HG02885 (cell line): ENCODE data around the gene NKAIN4.

ENCODE experiments used
- ATAC-seq: cut with Tn5 transposase; IDR thresholded peaks from one replicate; pipeline ENCODE4 v1.9.1; 2021; ENCODE audit warnings: mild to moderate bottlenecking; ENCODE audit not compliant: unreplicated experiment, poor library complexity

Gene NKAIN4

GRCh38 chr20:63241272-63241671, 13.0 kb downstream of the NKAIN4 start:
- ATAC-seq, result no peak

DNA sequence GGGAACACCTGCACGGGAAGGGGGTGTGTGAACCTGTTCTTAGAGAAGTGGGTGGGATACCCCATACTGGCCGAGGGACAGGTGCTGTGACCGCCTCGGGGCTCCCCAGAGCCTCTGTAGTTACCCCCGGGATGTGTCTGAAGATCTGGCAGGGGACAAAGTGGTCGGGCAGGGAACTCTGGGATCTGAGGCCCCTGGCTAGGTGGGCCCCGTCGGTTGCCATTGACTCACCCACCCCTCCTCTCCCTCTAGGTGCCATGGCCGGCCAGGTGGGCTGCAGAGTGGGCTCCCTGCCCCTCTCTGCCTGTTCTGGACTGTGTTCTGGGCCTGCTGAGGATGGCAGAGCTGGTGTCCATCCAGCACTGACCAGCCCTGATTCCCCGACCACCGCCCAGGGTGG, 14.3 kb downstream of the NKAIN4 start:
- ATAC-seq, result no peak

- ATAC-seq, result no peak
These were observed 14.8 kb downstream of the NKAIN4 start for GRCh38 chr20:63239431-63239830.

GRCh38 chr20:63238514-63239125, 15.6 kb downstream of the NKAIN4 start:
- no peak for ATAC-seq

DNA sequence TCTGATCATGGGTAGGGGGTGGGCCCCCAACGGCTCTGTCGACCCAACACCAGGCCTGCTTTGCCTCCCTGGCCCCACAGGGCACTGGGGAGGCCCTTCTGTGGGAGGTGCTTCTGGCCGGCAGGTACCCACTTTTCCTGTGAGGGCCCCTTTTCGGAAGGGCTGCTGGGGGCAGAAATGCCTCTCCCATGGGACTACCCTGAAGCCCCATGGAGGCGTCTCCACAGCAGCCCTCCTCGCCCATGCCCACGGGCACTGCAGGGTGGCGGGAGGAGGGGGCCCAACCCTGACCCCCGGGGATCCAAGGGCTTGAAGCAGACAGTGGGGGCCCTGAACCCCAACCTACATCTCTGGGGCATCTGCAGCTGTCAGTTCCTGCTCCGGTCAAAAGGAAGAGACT, 16.2 kb downstream of the NKAIN4 start:
- ATAC-seq, result no peak

DNA sequence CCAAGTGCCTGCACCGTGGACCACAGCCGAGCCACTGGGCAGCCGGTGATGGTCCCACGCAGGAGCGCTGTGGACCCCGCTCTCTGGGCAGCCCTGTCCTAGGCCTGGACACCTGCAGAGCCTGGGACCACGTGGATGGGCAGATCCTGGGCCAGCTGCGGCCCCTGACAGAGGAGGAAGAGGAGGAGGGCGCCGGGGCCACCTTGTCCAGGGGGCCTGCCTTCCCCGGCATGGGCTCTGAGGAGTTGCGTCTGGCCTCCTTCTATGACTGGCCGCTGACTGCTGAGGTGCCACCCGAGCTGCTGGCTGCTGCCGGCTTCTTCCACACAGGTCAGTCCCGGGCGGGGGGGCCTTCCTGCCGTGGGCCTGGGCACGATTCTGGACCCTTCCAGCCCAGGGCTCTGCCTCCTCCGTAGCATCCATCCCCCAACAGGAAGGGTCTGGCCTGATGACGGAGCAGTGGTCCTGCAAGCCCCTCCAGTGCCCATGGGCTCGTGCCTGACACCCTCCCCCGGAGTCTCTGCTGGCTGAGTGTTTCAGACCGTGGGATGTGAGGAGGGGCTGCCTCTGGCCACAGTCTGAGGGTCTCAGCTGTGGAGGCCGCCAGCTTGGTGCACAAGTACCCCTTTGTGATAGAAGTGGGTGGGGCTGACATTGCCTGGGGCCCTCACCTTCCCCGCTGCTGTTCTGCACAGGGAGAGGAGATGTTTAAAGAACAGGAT, 18.0 kb downstream of the NKAIN4 start:
- ATAC-seq, result no peak

- ATAC-seq, result no peak
These were observed 18.8 kb downstream of the NKAIN4 start, which contains the start of gene BIRC7 for GRCh38 chr20:63235399-63235983. BIRC7 (plus strand) TSS chr20:63235905; CDS start chr20:63236097, 192 bp downstream.

- ATAC-seq, result no peak
These were observed 19.4 kb downstream of the NKAIN4 start for GRCh38 chr20:63234693-63235398.

DNA sequence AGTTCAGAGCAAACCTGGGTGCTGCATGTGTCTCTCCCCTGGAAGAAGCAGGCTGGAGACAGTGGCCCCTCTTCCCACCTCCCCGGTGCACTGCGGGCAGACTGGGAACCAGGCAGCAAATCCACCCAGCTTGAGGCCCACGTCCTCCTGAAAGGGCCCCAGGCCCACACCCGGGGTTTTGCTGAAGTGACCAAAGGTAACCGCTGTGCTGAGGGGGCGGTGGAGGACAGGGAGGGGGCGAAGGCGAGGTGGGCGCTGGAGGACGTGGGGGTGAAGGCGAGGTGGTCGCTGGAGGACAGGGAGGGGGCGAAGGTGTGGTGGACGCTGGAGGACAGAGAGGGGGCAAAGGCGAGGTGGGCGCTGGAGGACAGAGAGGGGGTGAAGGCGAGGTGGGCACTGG, 20.3 kb downstream of the NKAIN4 start:
- ATAC-seq, result no peak

DNA sequence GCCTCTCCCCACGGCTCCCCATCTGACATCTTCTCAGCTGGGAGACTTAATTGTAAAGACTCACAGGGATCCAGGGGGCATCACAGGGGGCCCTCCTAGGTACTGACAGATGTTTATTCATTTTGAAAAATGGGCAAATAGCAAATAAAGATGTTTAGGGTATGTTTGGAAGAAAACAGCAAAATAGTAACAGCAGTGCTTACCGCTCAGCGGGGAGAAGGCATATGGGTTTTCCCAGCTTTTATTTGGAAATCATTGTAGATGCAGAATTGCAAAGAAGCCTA, 21.3 kb downstream of the NKAIN4 start:
- no peak for ATAC-seq

GRCh38 chr20:63232235-63233060, 21.8 kb downstream of the NKAIN4 start:
- no peak for ATAC-seq

- ATAC-seq, result no peak
These were observed 23.4 kb downstream of the NKAIN4 start for GRCh38 chr20:63230800-63231268.

GRCh38 chr20:63228806-63229205, 25.5 kb downstream of the NKAIN4 start:
- no peak for ATAC-seq

DNA sequence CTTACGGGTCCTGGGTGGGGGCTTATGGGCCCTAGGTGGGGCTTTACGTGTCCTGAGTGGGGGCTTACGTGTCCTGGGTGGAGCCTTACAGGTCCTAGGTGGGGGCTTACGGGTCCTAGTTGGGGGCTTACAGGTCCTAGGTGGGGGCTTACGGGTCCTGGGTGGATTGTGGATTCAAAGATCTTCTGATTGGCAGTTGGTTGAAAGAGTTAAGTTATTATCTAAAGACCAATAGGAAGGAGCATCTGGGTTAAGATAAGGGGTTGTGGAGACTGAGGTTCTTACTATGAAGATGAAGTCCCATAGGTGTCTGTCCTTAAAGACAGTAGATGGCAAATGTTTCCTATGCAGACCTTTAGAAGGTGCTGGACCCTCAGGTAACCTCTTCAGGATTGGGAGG, 27.0 kb downstream of the NKAIN4 start:
- ATAC-seq, result no peak

DNA sequence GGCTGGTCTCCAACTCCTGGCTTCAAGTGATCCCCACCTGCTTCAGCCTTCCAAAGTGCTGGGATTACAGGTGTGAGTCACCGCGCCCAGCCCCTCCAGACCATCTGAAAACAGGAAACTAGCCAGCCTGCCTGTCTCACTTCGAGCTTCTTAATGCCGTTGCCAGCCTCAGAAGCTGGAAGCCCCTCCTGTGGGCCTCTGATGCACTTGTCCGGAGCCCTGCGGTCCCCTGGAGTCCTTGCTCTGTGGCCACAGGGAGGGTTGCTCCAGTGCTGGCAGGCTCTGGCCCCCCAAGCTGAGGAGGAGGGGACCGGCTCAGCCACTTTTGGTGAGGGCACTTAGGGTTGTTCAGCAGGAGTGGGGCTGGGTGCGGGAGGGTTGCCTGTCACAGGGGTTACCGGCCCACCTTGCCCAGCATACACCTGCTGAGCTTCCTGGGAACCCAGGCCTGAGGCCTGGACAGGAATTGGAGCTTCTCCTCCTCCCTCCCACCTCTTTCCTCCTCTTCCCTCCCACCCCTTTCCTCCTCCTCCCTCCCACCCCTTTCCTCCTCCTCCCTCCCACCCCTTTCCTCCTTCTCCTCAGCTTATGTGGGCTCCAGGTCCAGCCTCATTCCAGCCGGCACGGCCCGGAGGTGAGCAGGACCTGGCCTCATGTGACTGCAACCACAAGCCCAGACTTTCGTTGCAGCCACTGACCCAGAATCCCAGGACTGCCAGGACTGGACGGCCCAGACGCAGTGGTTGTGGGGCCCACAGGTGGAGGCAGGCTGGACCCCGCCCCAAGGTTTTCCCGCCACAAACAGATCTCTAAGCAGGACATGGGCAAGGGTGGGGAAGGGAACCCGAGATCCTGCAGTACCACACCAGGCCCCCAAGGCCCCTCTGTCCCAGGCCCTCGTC, 28.0 kb downstream of the NKAIN4 start:
- no peak for ATAC-seq

DNA sequence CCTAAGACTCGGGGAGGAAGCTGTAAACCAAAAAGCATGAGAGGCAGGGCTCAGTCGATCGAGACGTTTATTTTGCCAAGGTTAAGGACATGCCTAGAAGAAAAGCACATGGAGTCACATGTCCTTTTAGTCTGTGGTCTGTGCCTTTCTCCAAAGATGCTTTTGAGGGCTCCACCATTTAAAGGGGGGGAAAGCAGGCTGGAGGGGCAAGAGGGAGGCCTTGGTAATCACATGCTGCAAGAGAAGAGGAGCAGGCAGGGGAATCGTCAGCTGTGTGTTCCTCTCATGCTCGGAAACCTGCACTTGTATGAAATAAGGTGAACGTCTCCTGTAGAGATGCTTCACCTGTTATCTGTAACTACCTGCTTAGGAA, 29.2 kb downstream of the NKAIN4 start:
- ATAC-seq, result no peak

GRCh38 chr20:63224412-63225081, 29.7 kb downstream of the NKAIN4 start:
- ATAC-seq, result no peak

DNA sequence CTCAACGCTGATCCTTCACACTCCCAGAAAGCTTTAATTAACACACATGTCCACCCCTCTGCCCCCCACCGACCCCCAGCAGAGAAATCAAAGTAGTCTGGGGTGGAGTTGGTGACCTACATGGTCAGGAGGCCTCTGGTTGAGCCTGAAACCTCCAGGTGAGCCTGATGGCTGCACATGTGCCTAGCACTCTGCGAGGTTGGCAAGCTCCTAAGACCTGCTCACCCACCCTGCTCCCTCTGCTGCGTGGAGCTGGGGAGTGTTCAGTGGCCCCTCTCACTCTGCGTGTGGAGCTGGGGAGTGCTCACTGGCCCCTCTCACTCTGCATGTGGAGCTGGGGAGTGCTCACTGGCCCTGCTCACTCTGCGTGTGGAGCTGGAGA, 30.4 kb downstream of the NKAIN4 start:
- no peak for ATAC-seq
